Stimulated activated naive CD4-positive, alpha-beta T cell treated with Interleukin-2 at 50 U/mL for 16 hours (primary cell): Measurements from ENCODE around the gene ADORA1.

Experiments used
- DNase-seq: peaks from one replicate; lab custom pipeline; 2025; lab: John Stamatoyannopoulos, UW

ADORA1 gene

GRCh38 chr1:203095061-203095690, 32.4 kb upstream of the ADORA1 start:
- DNase-seq = no peak

DNA sequence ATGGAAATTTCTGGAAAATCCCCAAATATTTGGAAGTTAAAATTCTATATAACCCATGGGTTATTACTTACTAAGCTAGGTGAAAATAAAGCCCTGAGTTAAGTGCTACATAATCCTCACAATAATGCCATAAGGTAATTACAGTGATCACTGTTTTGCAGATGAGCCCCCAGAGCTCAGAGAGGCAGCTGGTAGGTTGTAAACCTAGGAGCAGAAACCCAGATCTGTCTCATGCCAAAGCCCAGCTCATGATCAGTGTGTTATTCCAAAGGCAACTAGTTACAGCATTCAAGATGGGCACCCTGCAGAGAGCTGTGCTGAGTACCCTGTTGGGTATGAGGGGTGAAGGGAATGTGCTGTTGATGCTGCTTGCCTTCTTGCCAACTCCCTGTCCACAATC, 31.0 kb upstream of the ADORA1 start:
- DNase-seq = no peak

GRCh38 chr1:203097001-203097400, 30.5 kb upstream of the ADORA1 start:
- no peak for DNase-seq

GRCh38 chr1:203098445-203098844, 29.1 kb upstream of the ADORA1 start:
- DNase-seq = no peak

DNA sequence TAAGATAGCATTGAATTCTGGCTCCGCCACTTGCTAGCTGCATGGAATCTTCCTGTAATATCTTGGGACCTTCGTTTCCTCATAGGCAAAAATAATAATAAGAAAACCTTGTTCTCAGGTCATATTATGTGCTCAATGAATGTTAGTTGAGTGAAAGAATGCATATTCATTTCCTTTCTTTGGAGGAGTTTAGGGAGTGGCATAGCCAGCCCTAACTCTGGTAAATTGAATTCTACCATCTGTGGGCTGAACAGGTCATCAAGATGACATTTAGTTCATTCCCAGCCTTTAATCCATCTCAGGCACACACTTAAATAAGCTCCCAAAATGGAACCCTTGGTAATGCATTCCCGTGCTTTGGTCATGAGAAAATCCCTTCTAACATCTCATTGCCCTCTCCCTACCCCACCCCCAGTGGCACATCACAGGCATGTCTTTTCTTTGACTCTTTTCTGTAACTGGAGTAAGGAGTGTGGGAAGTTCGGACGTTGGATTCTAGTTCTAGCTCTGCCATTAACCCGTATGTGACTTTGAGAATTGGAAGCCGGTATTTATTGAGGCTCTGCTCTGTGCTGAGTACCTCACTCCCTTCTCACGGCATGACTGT, 28.5 kb upstream of the ADORA1 start:
- no peak for DNase-seq

DNA sequence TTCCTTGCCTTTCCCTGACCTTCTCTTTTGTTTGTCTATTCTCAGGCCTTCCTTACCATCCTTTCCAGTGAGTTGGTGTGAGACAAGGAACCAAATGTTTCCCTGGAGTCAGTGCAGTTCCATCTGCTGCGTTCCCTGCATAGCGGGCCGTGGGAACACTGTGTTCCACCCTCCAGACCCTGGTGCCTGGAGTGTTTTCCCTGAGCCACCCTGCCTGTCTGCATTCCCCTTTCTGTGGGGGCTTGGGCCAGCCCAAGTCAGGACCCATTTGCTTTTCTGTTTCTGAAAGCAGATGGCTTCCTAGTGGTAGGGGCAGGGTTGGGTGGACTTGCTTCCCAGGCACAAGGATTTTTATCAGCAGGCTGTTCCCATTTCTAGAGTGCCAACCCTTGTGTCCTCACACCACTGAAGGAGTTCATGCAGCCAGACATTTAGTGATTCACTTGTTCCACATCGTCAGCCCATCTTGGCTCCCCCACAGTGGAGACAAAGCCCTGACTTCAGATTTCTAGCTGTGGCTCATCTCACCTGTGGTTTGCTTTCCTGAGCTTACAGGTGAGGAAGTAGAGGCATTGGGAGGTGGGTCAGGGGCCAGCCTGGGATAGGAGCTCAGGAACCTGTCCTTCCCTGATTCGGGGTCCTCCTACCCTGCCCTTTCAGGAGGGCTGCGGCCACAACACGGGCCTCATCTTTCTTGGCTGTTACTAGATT, 27.6 kb upstream of the ADORA1 start:
- DNase-seq = no peak

GRCh38 chr1:203100516-203100869, 27.0 kb upstream of the ADORA1 start:
- DNase-seq = no peak

- no peak for DNase-seq
Measured at GRCh38 chr1:203101813-203102634, 25.5 kb upstream of the ADORA1 start.

DNA sequence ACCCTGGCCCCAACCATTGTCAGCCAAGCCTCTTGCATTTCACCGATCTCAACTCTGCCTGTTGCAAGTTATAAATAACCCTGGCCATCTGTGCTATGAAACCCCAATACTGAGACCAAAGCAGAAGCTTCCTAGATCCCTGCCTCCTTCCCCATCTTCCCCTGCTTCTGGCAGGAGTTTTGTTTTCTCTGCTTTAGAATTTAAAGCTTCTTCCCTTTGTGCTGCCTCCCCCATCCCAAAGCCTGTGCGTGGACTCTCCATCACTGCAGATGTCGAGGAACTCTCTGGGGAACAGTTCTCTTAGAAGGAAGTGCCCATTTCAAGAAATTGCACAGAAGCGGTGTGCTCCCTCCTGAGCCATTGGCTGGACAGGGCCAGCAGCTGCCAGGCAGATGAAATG, 24.3 kb upstream of the ADORA1 start:
- DNase-seq = no peak

GRCh38 chr1:203103829-203104495, 23.6 kb upstream of the ADORA1 start:
- DNase-seq = no peak

- no peak for DNase-seq
Measured at GRCh38 chr1:203104789-203105390, 22.6 kb upstream of the ADORA1 start.

DNA sequence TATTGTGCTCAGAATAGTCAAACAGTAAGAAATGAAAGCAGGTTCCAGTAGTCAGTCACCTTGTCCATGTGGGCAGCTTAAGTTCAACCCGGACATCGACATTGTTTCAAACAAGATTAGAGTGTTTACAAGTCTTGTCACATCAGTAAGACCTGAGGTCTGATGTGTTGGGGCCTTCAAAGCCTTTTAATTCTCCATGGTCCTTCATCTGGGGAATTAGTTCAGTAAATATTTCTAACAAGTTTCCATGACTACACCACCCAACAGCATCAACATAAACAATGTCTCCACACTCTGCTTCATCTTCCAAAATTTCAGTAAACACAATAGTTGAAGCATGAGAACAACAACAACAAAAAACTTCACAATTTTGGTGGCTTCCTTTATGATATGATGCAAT, 15.1 kb upstream of the ADORA1 start:
- no peak for DNase-seq

- DNase-seq = no peak
Measured at GRCh38 chr1:203113308-203113707, 14.2 kb upstream of the ADORA1 start.

DNA sequence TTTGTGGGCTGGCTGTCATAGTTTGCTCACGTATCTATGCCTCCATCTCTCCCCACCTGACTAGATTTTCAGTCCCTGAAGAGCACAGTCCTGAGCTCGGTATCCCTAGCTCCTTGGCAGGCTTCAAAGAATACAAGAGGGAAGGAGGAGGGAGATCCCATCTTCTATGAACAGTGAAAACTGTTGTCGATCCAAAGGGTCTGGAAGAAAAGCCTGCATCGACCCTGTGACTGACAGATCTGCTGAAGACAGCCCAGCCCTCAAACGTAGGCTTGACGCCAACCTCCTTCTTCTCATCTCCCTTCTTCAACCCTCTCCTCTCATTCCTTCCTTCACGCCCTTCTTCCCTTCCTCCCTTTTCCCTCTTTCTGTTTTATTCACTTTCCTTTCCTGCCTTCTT, 13.3 kb upstream of the ADORA1 start:
- no peak for DNase-seq

DNA sequence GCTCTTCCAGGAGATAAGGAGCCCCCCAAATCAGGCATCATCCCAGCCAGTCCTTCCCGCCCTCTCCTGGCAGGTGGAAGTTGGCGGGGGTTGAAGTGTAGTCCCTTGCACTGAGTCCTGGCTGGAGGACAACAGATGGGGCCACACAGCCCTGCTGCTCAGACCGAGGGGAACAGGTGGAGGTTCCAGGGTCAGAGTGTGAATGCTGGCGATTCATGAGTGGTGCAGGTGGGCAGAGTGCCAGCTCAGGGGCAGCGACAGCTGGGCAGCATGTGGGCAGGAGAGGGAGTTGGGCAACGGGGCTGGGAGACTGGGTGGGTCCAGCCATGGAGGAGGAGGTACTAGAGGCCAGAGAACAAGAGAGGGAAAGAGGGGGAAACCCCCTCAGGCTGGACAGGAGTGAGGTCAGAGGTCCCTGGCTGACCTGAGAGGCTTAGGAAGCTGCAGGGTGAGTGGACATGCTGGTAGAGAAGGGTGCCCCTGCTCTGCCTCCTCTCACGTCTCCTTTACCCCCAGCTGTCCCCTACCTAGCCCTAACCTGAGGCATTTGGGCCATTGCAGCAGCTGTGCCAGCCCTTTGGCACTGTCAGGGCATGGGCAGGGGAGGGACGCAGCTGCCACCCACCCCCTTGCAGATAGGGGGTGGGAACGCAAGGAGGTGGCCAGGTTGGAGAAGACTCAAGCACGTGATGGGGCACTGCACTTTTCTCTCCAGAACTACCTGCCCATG, 11.3 kb upstream of the ADORA1 start:
- DNase-seq = no peak

- no peak for DNase-seq
Measured at GRCh38 chr1:203117611-203118575, 9.6 kb upstream of the ADORA1 start.

DNA sequence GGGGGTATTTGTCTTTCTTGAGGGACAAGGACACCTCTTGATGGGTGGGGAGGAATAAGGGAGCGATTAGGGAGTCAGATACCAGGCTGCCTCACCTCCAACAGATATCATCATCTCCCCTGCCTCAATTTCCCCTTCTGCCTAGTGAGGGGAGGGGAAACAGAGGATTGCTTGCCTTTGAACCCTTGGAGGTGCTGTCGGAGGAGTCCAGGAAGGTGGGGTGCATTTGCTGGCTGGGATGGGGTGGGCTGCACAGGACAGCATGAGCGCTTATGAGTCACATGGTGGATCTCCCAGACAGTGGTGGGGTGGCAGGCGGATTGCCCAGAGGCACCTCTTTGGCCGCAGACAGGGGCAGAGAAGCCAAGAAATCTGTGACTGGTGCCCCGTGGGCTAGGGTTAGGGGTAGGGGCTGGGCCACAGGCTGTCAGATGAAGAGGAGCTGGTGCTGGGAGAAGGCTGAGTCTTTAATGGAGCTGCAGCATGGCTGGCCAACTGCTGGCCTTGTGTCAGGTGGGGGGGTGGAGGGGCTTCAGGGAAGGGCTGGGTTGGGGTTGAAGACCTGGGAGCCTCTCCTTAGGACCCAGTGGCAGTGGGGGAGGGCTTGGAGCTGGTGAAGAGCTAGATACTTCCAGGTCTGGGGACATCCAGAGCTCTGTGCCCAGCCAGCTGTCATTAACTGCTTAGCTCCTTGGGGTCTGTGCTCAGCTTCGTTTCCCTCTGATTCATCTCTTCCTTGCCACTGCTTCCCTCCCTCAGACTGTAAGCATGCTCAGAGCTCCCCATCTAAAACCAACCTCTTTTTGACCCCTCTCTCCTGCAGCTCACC, 7.0 kb upstream of the ADORA1 start:
- no peak for DNase-seq

GRCh38 chr1:203121186-203122015, 6.1 kb upstream of the ADORA1 start:
- DNase-seq = no peak
